Ovary (tissue), 9 donors: ENCODE data around the gene CLECL1. TPM values are rescaled to one million over a fixed set of nuclear protein-coding genes. Genes with fewer than 3 reads are reported as not detected.

Experiments used
- DNase-seq, 5 donors: peaks; one replicate each; pipeline ENCODE4 v3.0.0-alpha.2; 2019 to 2020
- H3K27ac ChIP-seq, 2 donors: fragments of 200-600 bp; one replicate each; pipeline versions ENCODE4 v1.5.1 to v1.8.0; 2019 to 2022
- H3K27me3 ChIP-seq: fragments of 200-600 bp; one replicate; pipeline ENCODE4 v1.8.0; 2022
- H3K36me3 ChIP-seq: fragments of 200-600 bp; sonication (generic); one replicate; pipeline ENCODE4 v1.5.1; 2019
- H3K4me1 ChIP-seq: one replicate; pipeline ENCODE4 v1.8.1; 2013; ENCODE audit warnings: mild to moderate bottlenecking, moderate library complexity; ENCODE audit not compliant: insufficient read depth
- H3K4me3 ChIP-seq: fragments of 200-600 bp; sonication (generic); one replicate; pipeline ENCODE4 v1.5.1; 2017
- H3K9me3 ChIP-seq, 2 donors: fragments of 200-600 bp in 1 of 2; sonication (generic) in 1 of 2; one replicate each; pipeline versions ENCODE4 v1.5.1 to v1.8.1; 2013 to 2019; ENCODE audit warnings: mild to moderate bottlenecking in 1 of 2, moderate library complexity in 1 of 2
- EP300 ChIP-seq: sonication (generic); formaldehyde crosslinking; IDR thresholded peaks from one replicate; pipeline ENCODE4 v1.6.1; 2017; ENCODE audit warnings: antibody characterized with exemption
- POLR2A ChIP-seq: fragments of 450-650 bp; IDR thresholded peaks from one replicate; pipeline ENCODE4 v1.6.1; 2017; ENCODE audit warnings: antibody characterized with exemption, mild to moderate bottlenecking, moderate library complexity
- WGBS, 3 donors: extraction: QIAGEN DNeasy Blood & Tissue Kit in 1 of 3; methylation state at CpG; one replicate each; pipeline versions ENCODE4 v1.1.5 to v1.1.7; 2013 to 2017; 5-methylcytosine and 5-hydroxymethylcytosine counted together
- intact Hi-C, 4 donors: fragments of 100-400 bp; cut with DNase I; formaldehyde crosslinking; loops; one replicate each; pipeline versions ENCODE4 v1.11.0 to v1.15.1; 2022 to 2023
- polyA plus RNA-seq, 2 donors: library from polyadenylated mRNA; stranded (reverse); fragments of 200-250 nt in 1 of 2; fragments of 350-450 nt in 1 of 2; fragmentation: Illumina TruSeq in 1 of 2; extraction: RNeasy Lipid Tissue Mini Kit (QIAGEN cat#74804) in 1 of 2; gene quantifications; one replicate each; pipeline ENCODE4 v1.2.3, GENCODE V29; 2013 to 2014
- total RNA-seq, 7 donors: library from RNA; depleted of rRNA in 2 of 7; stranded (reverse); fragments of >200 nt in 2 of 7; fragmentation: NEBNext Ultra II Directional in 3 of 7; extraction: Animal tissue kit (Norgen Biotek cat#: 25700) in 3 of 7; gene quantifications; one replicate each; pipeline versions ENCODE4 v1.1.0 to v1.2.4, GENCODE V29; 2016 to 2023
- TF ChIP-seq, protein P1 (sequence below), 3 donors: fragments of 450-650 bp in 2 of 3; fragments of 200-600 bp in 1 of 3; IDR thresholded peaks; one replicate each; pipeline versions ENCODE4 v1.5.1 to v1.8.0; 2016 to 2022; ENCODE audit warnings: antibody characterized with exemption in 3 of 3, mild to moderate bottlenecking in 1 of 3
- donor health status: DM: no; HTN: no; CAD: no; lungs with moderate emphysema.
- donor health status: DM: no; HTN: no; CAD: no.
- donor health status: Bipolar disorder and iron deficiency.
- donor health status: DM: yes; HTN: yes; CAD: no.
- donor health status: DM: no; HTN: no; CAD: no.
- donor health status: DM: yes; HTN: yes; CAD: no.

Gene CLECL1
- total and polyA plus RNA-seq, 9 donors, result 0.53 to 0.73 (median 0.59) TPM; not detected in 5

DNA sequence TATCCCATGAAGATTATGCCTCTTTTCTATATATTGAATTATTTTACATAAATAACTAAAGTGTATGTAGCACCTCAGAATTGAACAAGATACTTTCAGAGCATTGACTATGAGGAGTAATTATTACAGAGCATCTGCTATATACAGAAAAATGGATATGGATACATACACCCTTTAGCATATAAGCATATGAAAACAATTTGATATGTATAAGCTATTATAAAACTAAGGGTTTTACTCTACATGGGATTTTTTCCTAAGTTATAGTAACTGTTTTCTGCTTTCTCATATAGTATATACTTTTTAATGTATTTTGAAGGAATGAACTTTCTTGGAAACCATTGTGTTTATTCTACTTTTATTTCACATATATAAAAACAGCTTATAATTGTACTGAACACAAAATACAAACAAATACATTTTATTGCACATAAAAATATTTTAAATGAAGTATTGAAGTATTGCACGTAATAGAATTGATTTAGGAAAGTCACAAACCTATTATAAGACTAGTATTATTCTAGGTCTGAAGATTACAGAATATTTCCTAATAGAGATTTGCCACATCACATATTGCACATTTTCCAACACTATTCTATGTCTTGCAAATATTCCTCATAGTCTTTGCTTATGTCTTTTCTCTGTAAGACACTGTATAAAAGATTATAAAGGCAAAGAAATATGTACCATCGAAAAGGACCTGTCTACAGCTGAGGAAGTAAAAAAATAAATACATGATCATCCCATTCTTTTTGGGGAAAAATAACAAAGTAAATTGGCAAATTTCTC is 19.4 kb upstream of the CLECL1 start:
- WGBS, 3 donors, result 96 to 98% (median 98%) methylated on average over 2 of the region's 2 CpGs
- intact Hi-C loops, result loop anchor here in 2 of 4 donors (5.0 to 10.0 kb wide), 2 partner anchors 152 to 180 kb away; partner anchors contain the start of gene CLEC2A (in 1 of the 2)
- no peak overlapping the region for H3K27ac ChIP-seq

DNA sequence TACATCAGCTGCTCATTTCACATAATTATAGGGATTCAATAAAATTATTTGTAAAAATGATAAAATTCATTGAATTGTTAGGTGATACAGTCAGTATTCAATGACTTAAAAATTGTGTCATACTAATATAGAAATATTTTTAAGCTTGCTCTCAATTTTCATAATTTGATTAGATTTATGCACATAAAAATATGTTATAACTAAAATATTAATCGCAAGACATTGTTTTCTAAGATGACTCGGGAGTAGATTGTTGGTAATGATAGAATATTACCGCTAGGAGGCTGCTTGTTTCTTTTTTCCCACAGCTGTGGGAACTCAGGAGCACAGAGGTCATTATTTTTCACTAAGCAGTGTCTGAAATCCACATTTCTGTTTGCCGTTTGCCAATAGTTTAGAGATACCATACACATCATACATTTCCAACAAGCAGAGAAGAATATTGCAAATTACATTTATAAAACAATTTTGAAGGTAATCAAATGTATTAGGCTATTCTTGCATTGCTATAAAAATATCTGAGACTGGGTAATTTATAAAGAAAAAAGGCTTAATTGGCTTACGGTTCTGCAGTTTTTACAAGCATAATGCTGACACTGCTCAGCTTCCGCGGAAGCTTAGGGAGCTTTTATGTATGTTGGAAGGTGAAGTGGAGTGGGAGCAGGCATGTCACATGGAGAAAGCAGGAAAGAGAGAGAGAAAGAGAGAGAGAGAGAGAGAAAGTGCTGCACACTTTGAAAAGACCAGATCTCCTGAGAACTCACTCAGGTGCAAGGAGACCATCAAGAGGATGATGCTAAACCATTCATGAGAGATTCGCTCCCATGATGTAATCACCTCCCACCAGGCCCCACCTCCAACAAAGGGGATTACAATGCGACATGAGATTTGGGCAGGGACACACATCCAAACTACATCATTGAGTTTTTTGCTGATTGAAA is 18.6 kb upstream of the CLECL1 start:
- H3K9me3 ChIP-seq, result no peaks in the 10 kb centered on the region
- no peak overlapping the region for H3K4me3 ChIP-seq
- no peaks in the 10 kb centered on the region for H3K27me3 ChIP-seq
- intact Hi-C loops, result loop anchor here in 2 of 4 donors (5.0 to 10.0 kb wide), 2 partner anchors 153 to 181 kb away; partner anchors contain the start of gene CLEC2A (in 1 of the 2)
- no peaks in the 10 kb centered on the region for H3K36me3 ChIP-seq
- no peaks in the 10 kb centered on the region for H3K4me1 ChIP-seq
- no peak for DNase-seq
- TF ChIP-seq EP300 (no peak), POLR2A (no peak)
- TF ChIP-seq, protein P1, sequence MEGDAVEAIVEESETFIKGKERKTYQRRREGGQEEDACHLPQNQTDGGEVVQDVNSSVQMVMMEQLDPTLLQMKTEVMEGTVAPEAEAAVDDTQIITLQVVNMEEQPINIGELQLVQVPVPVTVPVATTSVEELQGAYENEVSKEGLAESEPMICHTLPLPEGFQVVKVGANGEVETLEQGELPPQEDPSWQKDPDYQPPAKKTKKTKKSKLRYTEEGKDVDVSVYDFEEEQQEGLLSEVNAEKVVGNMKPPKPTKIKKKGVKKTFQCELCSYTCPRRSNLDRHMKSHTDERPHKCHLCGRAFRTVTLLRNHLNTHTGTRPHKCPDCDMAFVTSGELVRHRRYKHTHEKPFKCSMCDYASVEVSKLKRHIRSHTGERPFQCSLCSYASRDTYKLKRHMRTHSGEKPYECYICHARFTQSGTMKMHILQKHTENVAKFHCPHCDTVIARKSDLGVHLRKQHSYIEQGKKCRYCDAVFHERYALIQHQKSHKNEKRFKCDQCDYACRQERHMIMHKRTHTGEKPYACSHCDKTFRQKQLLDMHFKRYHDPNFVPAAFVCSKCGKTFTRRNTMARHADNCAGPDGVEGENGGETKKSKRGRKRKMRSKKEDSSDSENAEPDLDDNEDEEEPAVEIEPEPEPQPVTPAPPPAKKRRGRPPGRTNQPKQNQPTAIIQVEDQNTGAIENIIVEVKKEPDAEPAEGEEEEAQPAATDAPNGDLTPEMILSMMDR (IDR thresholded peaks at IDR 0.05), result peak in 1 of 3 donors; percentile 30
- no peak overlapping the region for H3K27ac ChIP-seq
- WGBS, 3 donors, result 29 to 32% (median 29%) methylated on average over 9 of the region's 9 CpGs

More for the DNA sequence above, 19.4 kb upstream of the CLECL1 start:
- TF ChIP-seq POLR2A (no peak), EP300 (no peak)
- TF ChIP-seq, protein P1 (IDR thresholded peaks at IDR 0.05), result no peak
- Histone ChIP-seq H3K4me1 (no peaks in the 10 kb centered on the region), H3K27me3 (no peaks in the 10 kb centered on the region), H3K36me3 (no peaks in the 10 kb centered on the region), H3K4me3 (no peak overlapping the region), H3K9me3 (no peaks in the 10 kb centered on the region)
- DNase-seq, result no peak

DNA sequence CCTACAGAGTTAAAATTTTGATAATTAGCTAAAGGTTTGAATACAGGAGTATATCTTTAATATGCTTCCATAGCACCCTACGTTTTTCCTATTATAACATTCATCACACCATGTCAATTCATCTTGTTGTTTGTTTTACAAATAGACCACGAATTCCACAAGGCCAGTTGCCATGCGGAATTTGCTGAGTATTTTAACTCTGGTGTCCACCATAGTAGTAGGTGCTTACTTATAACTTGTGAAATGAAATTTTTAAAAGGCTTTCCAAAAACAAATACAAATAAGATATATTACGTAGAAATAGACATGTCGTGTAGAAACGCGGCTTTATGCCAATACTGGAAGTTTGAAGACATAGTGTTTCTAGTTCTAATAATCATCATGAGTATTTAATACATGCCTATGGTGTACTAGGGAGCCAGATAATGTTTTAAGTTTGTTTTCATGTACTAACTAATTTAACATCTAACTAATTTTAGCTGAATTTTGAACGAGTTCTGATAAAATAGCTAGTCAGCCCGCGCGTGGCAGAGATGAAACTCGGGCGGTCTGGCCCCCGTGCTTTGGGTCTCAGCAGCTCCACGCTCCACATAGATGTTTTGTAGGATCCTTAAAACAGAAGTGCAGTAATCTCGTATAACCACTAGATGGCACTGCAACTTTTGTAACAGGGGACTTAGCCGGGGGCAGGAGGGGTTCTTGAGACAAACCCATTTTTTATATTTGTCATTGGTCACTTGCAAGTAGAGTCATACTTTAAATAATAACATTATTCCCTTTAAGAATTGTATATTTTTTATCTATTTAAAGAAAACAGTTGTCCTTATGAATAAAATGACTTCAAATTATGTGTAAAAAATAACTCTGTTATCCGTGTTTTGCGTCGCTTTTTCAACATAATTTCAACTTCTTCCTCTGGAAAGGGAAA is 17.6 kb upstream of the CLECL1 start:
- peak; percentile 15 to 38 (median 25) for DNase-seq
- Histone ChIP-seq H3K9me3 (no peaks in the 10 kb centered on the region), H3K4me1 (no peaks in the 10 kb centered on the region), H3K36me3 (no peaks in the 10 kb centered on the region), H3K4me3 (no peak overlapping the region), H3K27me3 (no peaks in the 10 kb centered on the region), H3K27ac (no peak overlapping the region)
- intact Hi-C loops, result loop anchor here in 2 of 4 donors (5.0 to 10.0 kb wide), 2 partner anchors 154 to 182 kb away; partner anchors contain the start of gene CLEC2A (in 1 of the 2)
- TF ChIP-seq, protein P1 (IDR thresholded peaks at IDR 0.05), result peak; percentile 54 to 65 (median 57)
- no peak for TF ChIP-seq EP300
- WGBS, 3 donors, result 11 to 16% (median 11%) methylated on average over 20 of the region's 20 CpGs
